Measurements from ENCODE around the gene CCDC85B. TPM values are rescaled to one million over a fixed set of nuclear protein-coding genes. Genes with fewer than 3 reads are reported as not detected.

CCDC85B gene
- 23.4 to 31.6 TPM (median 26.6 TPM) in 3 replicates for total RNA-seq
- long read RNA-seq, transcript CCDC85B-201 (1 exons, 1,524 nt) = major isoform, 74 of 74 reads
- long read RNA-seq, partial matches to known transcripts = 0 of 74 reads
- long read RNA-seq, other reads (novel, unspliced or antisense) = 0 of 74 reads

GRCh38 chr11:65890324-65891218 lies at the start of gene CCDC85B:
TSS of gene CCDC85B (plus strand) at chr11:65890673. CDS start at chr11:65890784, 111 bp downstream.
- Mint-ChIP-seq H3K27ac (ENCODE audit: unreplicated experiment) (peak within 1 kb of the TSS; percentile 99), H3K27me3 (ENCODE audit: low read depth) (no peaks in the 10 kb centered on the region), H3K4me3 (ENCODE audit: unreplicated experiment) (peak within 1 kb of the TSS; percentile 99), H3K36me3 (ENCODE audit: low read depth) (peaks cover 9% of the 10 kb centered on the region), H3K4me1 (ENCODE audit: low read depth) (peaks cover 52% of the 10 kb centered on the region), H3K9me3 (ENCODE audit: low read depth) (no peaks in the 10 kb centered on the region)
- peak; percentile 98 for DNase-seq (ENCODE audit: low spot score)
- TF ChIP-seq CTCF (IDR thresholded peaks at IDR 0.05) = peak; percentile 63

- TF ChIP-seq CTCF (IDR thresholded peaks at IDR 0.05) = no peak
- Mint-ChIP-seq H3K4me1 (ENCODE audit: low read depth) (no peaks in the 10 kb centered on the region), H3K27ac (ENCODE audit: unreplicated experiment) (no peak overlapping the region), H3K36me3 (ENCODE audit: low read depth) (no peaks in the 10 kb centered on the region), H3K27me3 (ENCODE audit: low read depth) (no peaks in the 10 kb centered on the region), H3K4me3 (ENCODE audit: unreplicated experiment) (no peak overlapping the region), H3K9me3 (ENCODE audit: low read depth) (no peaks in the 10 kb centered on the region)
- no peak for DNase-seq (ENCODE audit: low spot score)
Observed at GRCh38 chr11:65842144-65842543, 48.3 kb upstream of the CCDC85B start.

- Mint-ChIP-seq H3K27ac (ENCODE audit: unreplicated experiment) (no peak overlapping the region), H3K4me1 (ENCODE audit: low read depth) (no peaks in the 10 kb centered on the region), H3K36me3 (ENCODE audit: low read depth) (no peaks in the 10 kb centered on the region)
Observed at GRCh38 chr11:65843811-65844210, 46.7 kb upstream of the CCDC85B start.

GRCh38 chr11:65844231-65844872 lies 46.1 kb upstream of the CCDC85B start:
- H3K4me1 Mint-ChIP-seq (ENCODE audit: low read depth) = no peaks in the 10 kb centered on the region

More at GRCh38 chr11:65843811-65844210, 46.7 kb upstream of the CCDC85B start:
- Mint-ChIP-seq H3K27me3 (ENCODE audit: low read depth) (no peaks in the 10 kb centered on the region), H3K4me3 (ENCODE audit: unreplicated experiment) (no peak overlapping the region), H3K9me3 (ENCODE audit: low read depth) (no peaks in the 10 kb centered on the region)
- no peak for DNase-seq (ENCODE audit: low spot score)
- no peak for TF ChIP-seq CTCF (IDR thresholded peaks at IDR 0.05)

More at GRCh38 chr11:65844231-65844872, 46.1 kb upstream of the CCDC85B start:
- no peaks in the 10 kb centered on the region for H3K36me3 Mint-ChIP-seq (ENCODE audit: low read depth)
- no peak overlapping the region for H3K27ac Mint-ChIP-seq (ENCODE audit: unreplicated experiment)
- no peak for DNase-seq (ENCODE audit: low spot score)
- no peaks in the 10 kb centered on the region for H3K9me3 Mint-ChIP-seq (ENCODE audit: low read depth)
- H3K4me3 Mint-ChIP-seq (ENCODE audit: unreplicated experiment) = no peak overlapping the region
- no peaks in the 10 kb centered on the region for H3K27me3 Mint-ChIP-seq (ENCODE audit: low read depth)
- no peak for TF ChIP-seq CTCF (IDR thresholded peaks at IDR 0.05)
